Skin of body (tissue), 2 donors: Measurements from ENCODE around the gene FLRT2. TPM values are rescaled to one million over a fixed set of nuclear protein-coding genes. Genes with fewer than 3 reads are reported as not detected.

Source experiments
- DNase-seq: peaks from one replicate; lab custom pipeline; 2025; lab: John Stamatoyannopoulos, UW
- total RNA-seq: library from RNA; depleted of rRNA; stranded (reverse); fragments of >200 nt; gene quantifications from one replicate; pipeline ENCODE4 v1.2.3, GENCODE V29; 2014

Gene FLRT2
- total RNA-seq, 1 donor from 2014 or later, result 32.6 TPM

- no peak for DNase-seq
Measured at GRCh38 chr14:85660243-85660922, 130.4 kb downstream of the FLRT2 start.

DNA sequence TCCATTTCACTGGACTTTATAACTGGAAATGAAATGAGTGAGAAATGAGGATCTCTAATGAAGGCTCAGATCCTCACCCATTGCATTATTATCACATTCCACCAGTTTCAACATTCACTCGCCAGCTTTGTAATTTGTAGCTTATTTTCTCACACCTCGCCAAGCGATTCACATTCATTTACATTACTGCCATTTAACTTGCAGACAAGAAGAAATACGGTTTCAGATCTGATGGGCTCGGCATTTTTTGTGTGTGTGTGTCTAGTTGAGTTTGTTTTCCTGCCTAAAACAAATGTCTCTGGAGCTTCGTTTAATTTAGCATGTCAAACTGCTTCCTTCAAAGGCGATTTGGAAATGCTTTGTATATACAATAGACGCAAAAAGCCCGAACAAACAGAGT, 132.2 kb downstream of the FLRT2 start:
- no peak for DNase-seq

GRCh38 chr14:85663256-85663655, 133.3 kb downstream of the FLRT2 start:
- DNase-seq, result peak; percentile 32

DNA sequence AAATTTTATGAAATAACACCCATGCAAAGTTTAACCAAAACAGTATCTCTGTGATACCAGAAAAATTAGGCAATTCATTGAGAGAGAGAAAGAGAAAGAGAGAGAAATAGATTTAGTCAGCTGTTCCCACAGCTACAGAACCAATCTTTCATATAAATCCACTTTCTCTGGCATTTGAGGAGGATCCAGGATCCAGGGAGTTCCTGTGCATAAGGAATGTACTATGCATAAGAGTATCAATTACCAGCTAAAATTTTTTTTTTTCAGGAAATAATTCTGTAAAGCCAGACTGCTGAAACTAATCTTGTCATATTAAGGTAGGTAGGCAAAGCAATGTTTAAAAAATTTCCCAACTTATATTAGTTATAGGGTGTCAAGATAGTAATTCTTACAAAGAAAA, 133.7 kb downstream of the FLRT2 start:
- no peak for DNase-seq

DNA sequence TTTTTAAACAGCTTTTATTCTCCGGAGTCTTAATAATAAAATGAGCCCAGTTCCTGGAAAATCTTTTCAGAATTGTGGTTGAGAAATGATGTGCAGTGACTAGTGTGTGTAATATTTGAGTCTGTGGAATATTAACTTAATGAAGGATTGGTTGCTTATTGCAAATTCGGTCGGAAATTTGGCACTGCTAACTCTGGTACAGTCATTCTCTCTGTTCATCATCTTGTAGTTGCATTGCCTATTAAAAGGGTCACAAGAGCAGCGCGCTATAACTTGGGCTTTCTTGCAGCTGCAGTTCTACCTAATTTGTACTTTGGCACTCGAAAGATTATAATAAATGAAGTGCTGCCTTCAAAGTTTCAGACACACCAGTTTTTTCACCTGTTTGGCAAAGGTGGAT, 146.0 kb downstream of the FLRT2 start:
- DNase-seq, result no peak

DNA sequence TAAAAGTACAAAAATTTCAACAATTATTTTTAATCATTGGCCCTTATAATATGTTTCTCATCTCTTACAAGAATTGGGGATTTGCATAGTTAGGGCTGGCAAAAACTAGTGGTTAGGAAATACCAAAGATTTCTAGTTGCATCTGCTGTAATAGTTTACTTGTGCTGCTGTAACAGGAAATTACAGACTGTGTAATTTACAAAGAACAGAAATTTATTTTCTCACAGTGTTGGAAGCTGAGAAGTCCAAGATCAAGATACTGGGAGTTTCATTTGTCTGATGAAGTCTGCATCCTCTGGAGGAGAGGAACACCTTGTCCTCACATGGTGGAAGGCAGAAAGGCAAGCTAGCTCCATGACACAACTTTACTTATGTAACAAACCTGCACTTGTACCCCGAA, 157.0 kb downstream of the FLRT2 start:
- no peak for DNase-seq

DNA sequence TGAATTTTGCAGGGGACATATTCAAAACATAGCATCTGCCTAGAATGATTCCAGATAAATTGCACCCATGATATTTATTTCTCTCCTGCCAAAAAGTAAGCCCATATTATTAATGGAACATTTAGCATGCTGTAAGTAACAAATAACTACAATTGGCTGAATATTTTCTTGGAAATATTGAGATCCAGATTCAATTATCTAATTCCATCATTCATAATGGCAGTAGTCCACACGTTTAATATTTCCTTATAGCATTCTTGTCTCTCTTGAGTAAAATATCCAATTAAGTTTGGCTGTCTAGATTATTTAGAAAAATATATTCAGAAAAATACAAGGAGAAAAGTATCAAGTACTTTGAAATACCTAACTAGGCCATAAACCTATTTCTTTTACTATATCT, 157.5 kb downstream of the FLRT2 start:
- peak; percentile 53 for DNase-seq

DNA sequence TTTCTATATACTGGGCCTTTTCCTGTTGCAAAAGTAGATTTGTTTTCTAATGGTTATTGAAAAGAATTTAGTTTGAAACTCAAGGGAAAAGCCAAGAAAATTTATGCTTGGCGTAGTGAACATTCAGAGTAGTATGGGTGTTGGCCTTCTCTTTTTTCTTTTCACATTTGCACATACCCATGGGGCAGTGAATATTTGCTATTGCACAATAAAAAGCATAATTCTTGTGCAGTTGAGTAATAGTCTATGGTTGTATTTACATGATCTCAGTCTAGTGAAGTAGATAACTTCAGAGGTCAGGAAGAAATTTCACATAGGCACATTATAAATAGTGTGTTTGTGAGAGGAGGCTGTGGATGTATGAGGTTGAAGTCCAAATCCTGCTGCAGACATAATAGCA, 158.1 kb downstream of the FLRT2 start:
- peak; percentile 79 for DNase-seq

DNA sequence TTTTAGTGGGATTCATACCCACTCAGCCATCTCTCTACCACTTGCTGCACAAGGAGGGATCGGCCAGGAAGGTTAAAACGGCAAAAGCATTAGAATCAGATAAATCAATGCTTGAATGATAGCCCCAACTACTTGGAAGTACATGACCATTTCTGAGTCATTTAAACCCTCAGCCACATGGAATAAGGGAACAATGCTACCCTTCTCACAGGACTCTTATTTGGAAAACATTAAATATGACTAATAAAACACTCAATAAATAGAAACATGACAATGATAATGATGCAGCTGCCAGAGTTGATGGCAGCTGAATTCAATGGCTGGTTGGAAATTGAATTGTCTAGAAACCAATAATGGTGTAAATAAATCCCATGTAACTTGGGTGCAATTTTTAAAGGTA, 165.4 kb downstream of the FLRT2 start:
- DNase-seq, result no peak

DNA sequence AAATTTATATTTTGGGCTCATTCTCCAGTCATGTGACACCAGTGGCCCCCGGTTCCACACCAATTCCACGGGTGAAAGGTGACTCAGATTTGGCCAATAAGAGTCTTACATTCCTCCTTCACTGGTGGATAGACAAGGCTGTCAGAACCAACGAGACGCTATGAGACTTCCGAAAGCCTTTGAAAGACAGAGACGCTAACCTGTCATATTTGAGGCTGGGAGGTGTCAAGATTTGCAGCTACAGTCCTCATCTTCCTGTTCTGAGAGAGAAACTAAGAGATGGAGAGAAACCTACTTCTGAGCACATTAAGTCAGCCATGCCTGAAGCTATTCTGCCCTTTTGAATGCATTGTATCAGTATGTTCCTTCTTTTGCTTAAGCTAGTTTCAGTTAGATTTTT, 171.2 kb downstream of the FLRT2 start:
- no peak for DNase-seq

- DNase-seq, result no peak
Measured at GRCh38 chr14:85701763-85702162, 171.8 kb downstream of the FLRT2 start.

DNA sequence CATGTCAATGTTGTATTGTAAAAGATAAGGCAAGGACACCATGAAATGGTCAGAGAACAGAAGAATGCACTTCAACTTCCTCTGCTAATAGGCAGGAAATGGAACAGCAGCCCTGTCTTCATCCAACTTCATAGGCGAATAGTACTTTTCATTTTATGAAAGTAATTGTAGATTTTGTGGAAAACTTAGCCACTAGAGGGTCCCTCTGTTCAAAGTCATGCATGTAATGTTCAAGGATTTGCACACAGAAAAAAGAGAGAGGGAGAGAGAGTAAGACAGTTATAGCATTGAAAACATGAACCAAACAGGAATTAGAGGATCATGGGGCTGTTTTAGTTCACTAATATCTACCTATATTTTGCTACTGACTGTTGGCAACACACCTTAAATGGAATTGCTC, 172.2 kb downstream of the FLRT2 start:
- DNase-seq, result no peak

DNA sequence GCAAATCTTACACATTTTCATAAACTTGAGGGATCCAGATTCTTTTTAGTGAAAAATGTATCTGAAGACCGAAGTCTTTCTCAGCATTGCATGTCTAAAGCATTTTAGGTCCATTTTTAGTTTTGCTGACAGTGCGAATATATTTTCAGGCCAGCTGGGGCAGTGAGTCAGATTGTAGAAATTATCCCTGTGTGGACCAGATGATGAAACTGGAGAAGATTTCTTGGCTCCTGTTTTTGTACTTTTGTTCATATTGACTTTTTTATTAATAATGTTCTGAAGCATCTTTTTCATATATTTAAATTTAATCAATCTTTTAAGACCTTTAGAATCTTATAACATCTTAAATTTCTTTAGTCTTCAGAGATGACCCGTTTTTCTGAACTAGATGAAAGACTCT, 173.1 kb downstream of the FLRT2 start:
- peak; percentile 59 for DNase-seq
